IMR-90 (cell line): ENCODE measurements around the gene ABI3BP. TPM values are rescaled to one million over a fixed set of nuclear protein-coding genes. Genes with fewer than 3 reads are reported as not detected.

Source experiments
- ATAC-seq: fragments of 200-7000 bp; cut with Tn5 transposase; 2 replicates; pipeline ENCODE4 v1.9.1; 2020; ENCODE audit warnings: low read depth, mild to moderate bottlenecking, moderate library complexity
- BruUV-seq: library from RNA; stranded (reverse); fragments of 400-500 nt; replicated peaks from 2 replicates; lab custom pipeline; 2021; lab: Mats Ljungman, UMichigan
- CTCF ChIA-PET: fragments of 300-600 bp; formaldehyde crosslinking; extraction: SDS; loops from one replicate; lab custom pipeline; 2021; ENCODE audit warnings: antibody characterized with exemption; lab: Yijun Ruan, JAX
- POLR2A ChIA-PET: fragments of 300-600 bp; sonication (Branson Sonifier 250); formaldehyde crosslinking; loops from one replicate; lab custom pipeline; 2022; ENCODE audit warnings: antibody characterized with exemption; ENCODE audit not compliant: unreplicated experiment; lab: Charles Lee
- DNase-seq: peaks from one replicate; pipeline ENCODE4 v3.0.0; 2013
- H2AFZ ChIP-seq: replicated peaks from 2 replicates; pipeline ENCODE3; 2013; ENCODE audit warnings: low read length, mild to moderate bottlenecking; ENCODE audit not compliant: poor library complexity
- H2AK5ac ChIP-seq: 2 replicates; pipeline ENCODE4 v1.6.1; 2013; ENCODE audit warnings: low read depth, low read length, inconsistent platforms
- H2AK9ac ChIP-seq: replicated peaks from 2 replicates; pipeline ENCODE3; 2013; ENCODE audit warnings: mild to moderate bottlenecking, low read depth, low read length, moderate library complexity; ENCODE audit not compliant: poor library complexity
- H2BK120ac ChIP-seq: 2 replicates; pipeline ENCODE4 v1.6.1; 2013; ENCODE audit warnings: low read depth, low read length, inconsistent platforms
- H2BK15ac ChIP-seq: 3 replicates; pipeline ENCODE4 v1.6.1; 2013; ENCODE audit warnings: low read depth, low read length, inconsistent platforms
- H2BK20ac ChIP-seq: 2 replicates; pipeline ENCODE4 v1.6.1; 2013; ENCODE audit warnings: low read depth, mild to moderate bottlenecking, inconsistent platforms, low read length, moderate library complexity
- H2BK5ac ChIP-seq: 2 replicates; pipeline ENCODE4 v1.6.1; 2013; ENCODE audit warnings: mild to moderate bottlenecking, low read depth, low read length, inconsistent platforms; ENCODE audit not compliant: poor library complexity, severe bottlenecking
- H3K14ac ChIP-seq: replicated peaks from 2 replicates; pipeline ENCODE4 v1.6.1; 2013; ENCODE audit warnings: low read depth, low read length, inconsistent platforms
- H3K18ac ChIP-seq: 2 replicates; pipeline ENCODE4 v1.6.1; 2013; ENCODE audit warnings: low read depth, low read length, control low read depth
- H3K23ac ChIP-seq: 2 replicates; pipeline ENCODE4 v1.6.1; 2013; ENCODE audit warnings: low read depth, low read length, inconsistent platforms
- H3K27ac ChIP-seq: 2 replicates; pipeline ENCODE4 v1.5.1; 2013; ENCODE audit warnings: mild to moderate bottlenecking, control low read depth, low read length; ENCODE audit not compliant: insufficient read depth
- H3K27me3 ChIP-seq: 2 replicates; pipeline ENCODE4 v1.6.1; 2013; ENCODE audit warnings: low read length; ENCODE audit not compliant: control insufficient read depth, insufficient read depth
- H3K36me3 ChIP-seq: 2 replicates; pipeline ENCODE4 v1.6.1; 2013; ENCODE audit warnings: low read length, mixed read lengths; ENCODE audit not compliant: control insufficient read depth, insufficient read depth
- H3K4ac ChIP-seq: 2 replicates; pipeline ENCODE4 v1.6.1; 2013; ENCODE audit warnings: low read depth, low read length, inconsistent platforms
- H3K4me1 ChIP-seq: 2 replicates; pipeline ENCODE4 v1.6.1; 2013; ENCODE audit warnings: low read length, mixed read lengths; ENCODE audit not compliant: control insufficient read depth, insufficient read depth
- H3K4me2 ChIP-seq: 2 replicates; pipeline ENCODE4 v1.6.1; 2013; ENCODE audit warnings: low read depth, mild to moderate bottlenecking, control low read depth, low read length, moderate library complexity
- H3K4me3 ChIP-seq: 2 replicates; pipeline ENCODE4 v1.5.1; 2013; ENCODE audit warnings: low read depth, mild to moderate bottlenecking, control low read depth, low read length, moderate library complexity; ENCODE audit not compliant: insufficient read depth
- H3K56ac ChIP-seq: 2 replicates; pipeline ENCODE4 v1.6.1; 2013; ENCODE audit warnings: low read length, inconsistent platforms; ENCODE audit not compliant: insufficient read depth; ENCODE audit errors: extremely low read depth
- H3K79me1 ChIP-seq, 2 experiments: 2 replicates each; pipeline ENCODE4 v1.6.1; 2013; ENCODE audit warnings: low read length in 2 of 2, inconsistent platforms in 1 of 2, low read depth in 1 of 2
- H3K9ac ChIP-seq: 2 replicates; pipeline ENCODE4 v1.6.1; 2013; ENCODE audit warnings: low read depth, low read length, control low read depth
- H3K9me1 ChIP-seq: 2 replicates; pipeline ENCODE4 v1.6.1; 2013; ENCODE audit warnings: low read length, inconsistent platforms; ENCODE audit not compliant: insufficient read depth
- H3K9me3 ChIP-seq: 2 replicates; pipeline ENCODE4 v1.6.1; 2013; ENCODE audit warnings: low read length; ENCODE audit not compliant: control insufficient read depth, insufficient read depth
- H4K20me1 ChIP-seq: 2 replicates; pipeline ENCODE4 v1.6.1; 2013; ENCODE audit warnings: low read length, inconsistent platforms; ENCODE audit not compliant: insufficient read depth
- H4K5ac ChIP-seq: 2 replicates; pipeline ENCODE4 v1.6.1; 2013; ENCODE audit warnings: mild to moderate bottlenecking, low read depth, low read length, control low read depth
- H4K8ac ChIP-seq, 2 experiments: 2 replicates each; pipeline ENCODE4 v1.6.1; 2013; ENCODE audit warnings: low read depth in 2 of 2, low read length in 2 of 2, control low read depth in 1 of 2, inconsistent platforms in 1 of 2
- H4K91ac ChIP-seq: 2 replicates; pipeline ENCODE4 v1.6.1; 2013; ENCODE audit warnings: low read depth, low read length, inconsistent platforms; ENCODE audit not compliant: insufficient read depth
- CEBPB ChIP-seq: IDR thresholded peaks from 2 replicates; pipeline ENCODE4 v1.6.1; 2012; ENCODE audit warnings: low read depth, low read length, improper control_type of control experiment
- CHD1 ChIP-seq: IDR thresholded peaks from 2 replicates; pipeline ENCODE4 v1.6.1; 2012; ENCODE audit warnings: low read depth, low read length, improper control_type of control experiment
- MAFK ChIP-seq: IDR thresholded peaks from 2 replicates; pipeline ENCODE4 v1.6.1; 2012; ENCODE audit warnings: low read depth, low read length, improper control_type of control experiment
- MXI1 ChIP-seq: IDR thresholded peaks from 2 replicates; pipeline ENCODE4 v1.6.1; 2012; ENCODE audit warnings: low read depth, mild to moderate bottlenecking, low read length, moderate library complexity, borderline replicate concordance
- POLR2A ChIP-seq: IDR thresholded peaks from 2 replicates; pipeline ENCODE4 v1.6.1; 2012; ENCODE audit warnings: mild to moderate bottlenecking, low read depth, low read length
- RFX5 ChIP-seq: IDR thresholded peaks from 2 replicates; pipeline ENCODE4 v1.8.0; 2012; ENCODE audit warnings: low read depth, mild to moderate bottlenecking, low read length, moderate library complexity
- SMC3 ChIP-seq: fragments of 150-350 bp; IDR thresholded peaks from 2 replicates; pipeline ENCODE4 v1.6.1; 2016; ENCODE audit warnings: low read depth, mild to moderate bottlenecking, antibody characterized with exemption, low read length, moderate library complexity
- USF2 ChIP-seq: fragments of 150-350 bp; IDR thresholded peaks from 2 replicates; pipeline ENCODE4 v1.6.1; 2017; ENCODE audit warnings: mild to moderate bottlenecking, antibody characterized with exemption, low read length, low read depth
- WGBS, 2 experiments: methylation state at CpG; one replicate each; pipeline versions ENCODE4 v1.1.5 to v1.1.7; 2013; ENCODE audit warnings: missing lambda C conversion rate in 2 of 2; ENCODE audit not compliant: insufficient read length in 1 of 2; ENCODE audit errors: extremely low coverage in 2 of 2; 5-methylcytosine and 5-hydroxymethylcytosine counted together
- dilution Hi-C: fragments of 300-500 bp; cut with HindIII; formaldehyde crosslinking; loops from one replicate; pipeline ENCODE4 v1.14.3; 2018; ENCODE audit warnings: low sequenced_read_pairs; ENCODE audit not compliant: unreplicated experiment
- in situ Hi-C: fragments of 300-500 bp; cut with MboI; formaldehyde crosslinking; loops from 3 replicates; pipeline ENCODE4 v1.14.3; 2019; ENCODE audit warnings: low sequenced_read_pairs, inconsistent platforms, mixed read lengths
- intact Hi-C: fragments of 100-400 bp; cut with micrococcal nuclease; formaldehyde crosslinking; loops from 2 replicates; pipeline ENCODE4 v1.10.0; 2022
- polyA plus RNA-seq, 3 experiments: library from polyadenylated mRNA; depleted of rRNA; stranded (reverse); fragments of >200 nt; gene quantifications; 2 replicates each; pipeline ENCODE4 v1.2.3, GENCODE V29; 2012; ENCODE audit warnings: low replicate concordance in 1 of 3
- total RNA-seq: library from RNA; depleted of rRNA; stranded (reverse); fragments of >200 nt; gene quantifications from 2 replicates; pipeline ENCODE4 v1.2.3, GENCODE V29; 2012

Gene ABI3BP
- total and polyA plus RNA-seq, 2 of the 4 experiments (the other 2 are of a cell fraction): 3.0 to 26.7 TPM

GRCh38 chr3:100725935-100726513 is 267.2 kb downstream of the ABI3BP start:
- ChIA-PET POLR2A (interaction anchor here (0.6 kb wide), 1 partner anchor 15 kb away, joined by 3 read pairs; no protein-coding TSS in a partner anchor), CTCF (interaction anchor here (0.5 kb wide), 1 partner anchor 72 kb away, joined by 3 read pairs; no protein-coding TSS in a partner anchor)

More at GRCh38 chr3:100725935-100726513, 267.2 kb downstream of the ABI3BP start:
- TF ChIP-seq CHD1: no peak
- TF ChIP-seq POLR2A: no peak
- TF ChIP-seq SMC3: no peak
- TF ChIP-seq MAFK: no peak
- no peak for TF ChIP-seq CEBPB
- TF ChIP-seq RFX5: no peak
- TF ChIP-seq USF2: no peak
- no peak for TF ChIP-seq MXI1
- peaks cover 31% of the 10 kb centered on the region for H3K36me3 ChIP-seq
- H3K23ac ChIP-seq: no peak overlapping the region
- no peak overlapping the region for H2BK120ac ChIP-seq
- no peak overlapping the region for H2AK5ac ChIP-seq
- H3K18ac ChIP-seq: no peak overlapping the region
- WGBS, 2 experiments: 100% methylated on average over 2 of the region's 3 CpGs; no CpG with 5 or more reads in 1 of the 2 experiments
- no peak overlapping the region for H3K4me3 ChIP-seq
- no peak overlapping the region for H2BK20ac ChIP-seq
- no peak overlapping the region for H2BK15ac ChIP-seq
- DNase-seq (no peak), ATAC-seq (no peak)
- H3K9me1 ChIP-seq: peaks cover 8% of the 10 kb centered on the region
- H3K27ac ChIP-seq: no peak overlapping the region
- in situ Hi-C loops (loop anchor here (25.0 kb wide), 1 partner anchor 889 kb away; no protein-coding TSS in a partner anchor), intact Hi-C loops (no loop called here), dilution Hi-C loops (no loop called here)
- H3K4ac ChIP-seq: no peak overlapping the region
- no peak overlapping the region for H4K5ac ChIP-seq
- H3K4me2 ChIP-seq: no peak overlapping the region
- no peak overlapping the region for H3K9ac ChIP-seq
- no peak overlapping the region for H3K14ac ChIP-seq
- H3K56ac ChIP-seq: no peak overlapping the region
- BruUV-seq: no TSS peak
- H2AFZ ChIP-seq: no peak overlapping the region
- H2AK9ac ChIP-seq: no peak overlapping the region
- H3K9me3 ChIP-seq: no peaks in the 10 kb centered on the region
- no peak overlapping the region for H4K8ac ChIP-seq
- no peak overlapping the region for H2BK5ac ChIP-seq
- peaks cover 4% of the 10 kb centered on the region; the same call in 1 of the 2 replicates for H3K4me1 ChIP-seq
- no peaks in the 10 kb centered on the region for H3K27me3 ChIP-seq
- H4K91ac ChIP-seq: no peak overlapping the region
- peaks cover 16 to 40% of the 10 kb centered on the region in 2 experiments for H3K79me1 ChIP-seq
- H4K20me1 ChIP-seq: peaks cover 32% of the 10 kb centered on the region
